Gastroesophageal sphincter (tissue), 4 donors: ENCODE results near the gene AK8. TPM values are rescaled to one million over a fixed set of nuclear protein-coding genes. Genes with fewer than 3 reads are reported as not detected.

Experiments
- ATAC-seq: fragments of 150-250 bp; one replicate; pipeline ENCODE4 v1.9.1; 2016; ENCODE audit warnings: mild to moderate bottlenecking, moderate library complexity
- H3K27ac ChIP-seq, 4 donors: fragments of 200-600 bp; sonication (generic) in 3 of 4; 1 replicate in 3 of 4; 2 replicates in 1 of 4; pipeline ENCODE4 v1.5.1; 2016 to 2019
- H3K27me3 ChIP-seq: fragments of 200-600 bp; sonication (generic); one replicate; pipeline ENCODE4 v1.5.1; 2019
- H3K36me3 ChIP-seq, 2 donors: fragments of 200-600 bp; sonication (generic); one replicate each; pipeline ENCODE4 v1.5.1; 2019; ENCODE audit warnings: control low read depth in 1 of 2
- H3K4me1 ChIP-seq, 3 donors: fragments of 200-600 bp; sonication (generic); 1 replicate in 2 of 3; 2 replicates in 1 of 3; pipeline ENCODE4 v1.5.1; 2016 to 2019; ENCODE audit warnings: control low read depth in 2 of 3
- H3K4me3 ChIP-seq, 2 donors: fragments of 200-600 bp; sonication (generic); one replicate each; pipeline ENCODE4 v1.5.1; 2019; ENCODE audit warnings: mild to moderate bottlenecking in 1 of 2, moderate library complexity in 1 of 2
- H3K9me3 ChIP-seq, 3 donors: fragments of 200-600 bp; sonication (generic); one replicate each; pipeline ENCODE4 v1.5.1; 2017 to 2019; ENCODE audit warnings: control low read depth in 2 of 3
- CTCF ChIP-seq, 4 experiments: fragments of 200-600 bp in 2 of 4; fragments of 450-650 bp in 2 of 4; sonication (generic) in 1 of 4; IDR thresholded peaks; one replicate each; pipeline ENCODE4 v1.5.1; 2017 to 2019; ENCODE audit warnings: antibody characterized with exemption in 4 of 4, mild to moderate bottlenecking in 2 of 4, moderate library complexity in 2 of 4
- EP300 ChIP-seq: sonication (generic); formaldehyde crosslinking; IDR thresholded peaks from one replicate; pipeline ENCODE4 v1.6.1; 2017; ENCODE audit warnings: antibody characterized with exemption, mild to moderate bottlenecking
- POLR2A ChIP-seq, 2 donors: fragments of 450-650 bp; IDR thresholded peaks; one replicate each; pipeline ENCODE4 v1.6.1; 2017; ENCODE audit warnings: antibody characterized with exemption in 2 of 2, mild to moderate bottlenecking in 2 of 2, moderate library complexity in 1 of 2
- POLR2AphosphoS5 ChIP-seq: sonication (generic); formaldehyde crosslinking; IDR thresholded peaks from one replicate; pipeline ENCODE4 v1.6.1; 2017; ENCODE audit warnings: antibody characterized with exemption
- WGBS, 2 donors: methylation state at CpG; one replicate each; pipeline ENCODE4 v1.1.5; 2018; ENCODE audit warnings: low coverage in 1 of 2; 5-methylcytosine and 5-hydroxymethylcytosine counted together
- total RNA-seq, 4 donors: library from RNA; depleted of rRNA; stranded (reverse); fragments of >200 nt; gene quantifications; one replicate each; pipeline ENCODE4 v1.1.0, GENCODE V29; 2016

Gene AK8
- total RNA-seq, 4 donors from 2014 or later, result 0.31 to 0.81 (median 0.63) TPM

GRCh38 chr9:132892400-132892799 lies 14.3 kb upstream of the AK8 start:
- no peak overlapping the region for H3K4me3 ChIP-seq
- no peaks in the 10 kb centered on the region for H3K27me3 ChIP-seq
- TF ChIP-seq POLR2A (IDR thresholded peaks at IDR 0.05) (no peak), EP300 (no peak), POLR2AphosphoS5 (no peak), CTCF (IDR thresholded peaks at IDR 0.05) (no peak)
- ATAC-seq, result no peak
- no peak overlapping the region for H3K27ac ChIP-seq
- no peaks in the 10 kb centered on the region for H3K9me3 ChIP-seq
- WGBS, 2 donors, result 56 to 65% methylated on average over 5 to 6 of the region's 9 CpGs
- H3K4me1 ChIP-seq, result no peaks in the 10 kb centered on the region
- peaks cover 5 to 100% of the 10 kb centered on the region in 2 donors for H3K36me3 ChIP-seq

DNA sequence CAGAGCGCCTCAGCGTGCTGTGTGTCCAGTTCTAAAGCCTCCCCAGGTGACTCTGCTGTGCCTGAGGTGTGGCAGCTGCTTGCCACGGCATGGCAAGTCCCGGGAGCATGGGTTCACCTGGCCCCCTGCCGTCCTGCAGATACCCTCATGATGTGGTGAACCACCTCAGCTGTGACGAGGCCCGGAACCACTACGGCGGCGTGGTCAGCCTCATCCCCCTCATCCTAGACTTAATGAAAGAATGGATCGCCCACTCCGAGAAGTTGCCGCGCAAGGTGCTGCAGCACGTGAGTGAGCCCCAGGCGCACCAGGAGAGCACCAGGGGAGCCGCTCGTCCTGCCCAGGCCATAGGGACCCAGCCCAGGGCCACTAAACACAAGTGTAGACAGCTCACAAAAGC lies 10.1 kb upstream of the AK8 start:
- Histone ChIP-seq H3K9me3 (no peaks in the 10 kb centered on the region), H3K27ac (no peak overlapping the region), H3K4me3 (no peak overlapping the region), H3K27me3 (no peaks in the 10 kb centered on the region), H3K36me3 (peaks cover 0 to 94% of the 10 kb centered on the region in 2 donors), H3K4me1 (no peaks in the 10 kb centered on the region)
- TF ChIP-seq EP300, result no peak
- no peak for TF ChIP-seq CTCF (IDR thresholded peaks at IDR 0.05)
- TF ChIP-seq POLR2A (IDR thresholded peaks at IDR 0.05), result no peak
- TF ChIP-seq POLR2AphosphoS5, result no peak
- ATAC-seq, result no peak
- WGBS, 2 donors, result 93% methylated on average over 6 of the region's 18 CpGs; no CpG with 5 or more reads in 1 of the 2 donors

- Histone ChIP-seq H3K27ac (no peak overlapping the region), H3K27me3 (no peaks in the 10 kb centered on the region), H3K9me3 (no peaks in the 10 kb centered on the region), H3K36me3 (peaks cover 0 to 87% of the 10 kb centered on the region in 2 donors), H3K4me3 (no peak overlapping the region), H3K4me1 (no peaks in the 10 kb centered on the region)
- no peak for ATAC-seq
- WGBS, 2 donors, result 97% methylated on average over 4 of the region's 18 CpGs; no CpG with 5 or more reads in 1 of the 2 donors
- TF ChIP-seq POLR2A (IDR thresholded peaks at IDR 0.05) (no peak), EP300 (no peak), POLR2AphosphoS5 (no peak), CTCF (IDR thresholded peaks at IDR 0.05) (no peak)
Measured at GRCh38 chr9:132887181-132888120, 9.4 kb upstream of the AK8 start.

- no peak for ATAC-seq
- 96 to 100% methylated on average over 4 of the region's 6 CpGs for WGBS, 2 donors
- no peak overlapping the region for H3K4me3 ChIP-seq
- no peaks in the 10 kb centered on the region for H3K4me1 ChIP-seq
- H3K9me3 ChIP-seq, result no peaks in the 10 kb centered on the region
- no peaks in the 10 kb centered on the region for H3K27me3 ChIP-seq
- H3K36me3 ChIP-seq, result peaks cover 0 to 75% of the 10 kb centered on the region in 2 donors
- TF ChIP-seq POLR2A (IDR thresholded peaks at IDR 0.05) (no peak), CTCF (IDR thresholded peaks at IDR 0.05) (no peak), POLR2AphosphoS5 (no peak), EP300 (no peak)
- H3K27ac ChIP-seq, result no peak overlapping the region
Measured at GRCh38 chr9:132886334-132886725, 8.2 kb upstream of the AK8 start.
